ENCODE measurements around the gene POM121L2. TPM values are rescaled to one million over a fixed set of nuclear protein-coding genes. Genes with fewer than 3 reads are reported as not detected.

Gene POM121L2
- total RNA-seq, 4 donors from 2014 or later: not detected

DNA sequence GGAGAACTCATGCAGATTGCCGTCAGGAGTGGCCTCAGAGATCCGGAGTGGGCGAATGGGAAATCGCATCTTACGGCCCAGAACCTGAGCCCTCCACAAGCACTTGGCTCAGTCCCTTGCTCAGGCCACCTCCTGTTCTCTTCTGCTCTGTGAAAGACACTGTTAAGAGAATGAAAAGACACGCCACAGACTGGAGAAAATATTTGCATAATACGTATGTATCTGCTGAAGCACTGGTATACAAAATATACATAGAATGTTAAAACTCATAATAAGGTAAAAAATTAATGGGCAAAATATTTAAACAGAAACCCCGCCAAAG is 838 bp upstream of the POM121L2 start:
- ATAC-seq (ENCODE audit: low FRiP score): no peak
- TF ChIP-seq, protein P1, sequence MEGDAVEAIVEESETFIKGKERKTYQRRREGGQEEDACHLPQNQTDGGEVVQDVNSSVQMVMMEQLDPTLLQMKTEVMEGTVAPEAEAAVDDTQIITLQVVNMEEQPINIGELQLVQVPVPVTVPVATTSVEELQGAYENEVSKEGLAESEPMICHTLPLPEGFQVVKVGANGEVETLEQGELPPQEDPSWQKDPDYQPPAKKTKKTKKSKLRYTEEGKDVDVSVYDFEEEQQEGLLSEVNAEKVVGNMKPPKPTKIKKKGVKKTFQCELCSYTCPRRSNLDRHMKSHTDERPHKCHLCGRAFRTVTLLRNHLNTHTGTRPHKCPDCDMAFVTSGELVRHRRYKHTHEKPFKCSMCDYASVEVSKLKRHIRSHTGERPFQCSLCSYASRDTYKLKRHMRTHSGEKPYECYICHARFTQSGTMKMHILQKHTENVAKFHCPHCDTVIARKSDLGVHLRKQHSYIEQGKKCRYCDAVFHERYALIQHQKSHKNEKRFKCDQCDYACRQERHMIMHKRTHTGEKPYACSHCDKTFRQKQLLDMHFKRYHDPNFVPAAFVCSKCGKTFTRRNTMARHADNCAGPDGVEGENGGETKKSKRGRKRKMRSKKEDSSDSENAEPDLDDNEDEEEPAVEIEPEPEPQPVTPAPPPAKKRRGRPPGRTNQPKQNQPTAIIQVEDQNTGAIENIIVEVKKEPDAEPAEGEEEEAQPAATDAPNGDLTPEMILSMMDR (IDR thresholded peaks at IDR 0.05): no peak
- no peak for DNase-seq (ENCODE audit: low spot score)

DNA sequence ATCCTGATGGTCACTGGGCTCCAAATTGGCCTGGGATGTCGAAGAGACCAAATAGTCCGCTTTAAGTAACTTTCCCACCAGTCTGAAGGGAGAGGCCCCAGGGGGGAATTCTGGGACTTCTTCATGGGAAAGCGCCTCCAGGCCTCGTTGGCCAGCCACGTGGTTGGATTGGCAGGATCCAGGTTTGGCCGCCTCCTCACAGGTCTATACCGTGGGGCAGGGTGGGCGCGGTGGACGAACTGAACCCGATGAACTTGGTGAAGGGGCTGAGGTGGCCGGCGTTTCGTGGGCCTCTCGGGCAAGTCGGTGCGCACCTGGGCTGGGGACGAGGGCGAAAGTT is 297 bp downstream of the POM121L2 start:
- TF ChIP-seq, protein P1 (IDR thresholded peaks at IDR 0.05): no peak
- DNase-seq (ENCODE audit: low spot score): no peak
- no peak for ATAC-seq (ENCODE audit: low FRiP score)

DNA sequence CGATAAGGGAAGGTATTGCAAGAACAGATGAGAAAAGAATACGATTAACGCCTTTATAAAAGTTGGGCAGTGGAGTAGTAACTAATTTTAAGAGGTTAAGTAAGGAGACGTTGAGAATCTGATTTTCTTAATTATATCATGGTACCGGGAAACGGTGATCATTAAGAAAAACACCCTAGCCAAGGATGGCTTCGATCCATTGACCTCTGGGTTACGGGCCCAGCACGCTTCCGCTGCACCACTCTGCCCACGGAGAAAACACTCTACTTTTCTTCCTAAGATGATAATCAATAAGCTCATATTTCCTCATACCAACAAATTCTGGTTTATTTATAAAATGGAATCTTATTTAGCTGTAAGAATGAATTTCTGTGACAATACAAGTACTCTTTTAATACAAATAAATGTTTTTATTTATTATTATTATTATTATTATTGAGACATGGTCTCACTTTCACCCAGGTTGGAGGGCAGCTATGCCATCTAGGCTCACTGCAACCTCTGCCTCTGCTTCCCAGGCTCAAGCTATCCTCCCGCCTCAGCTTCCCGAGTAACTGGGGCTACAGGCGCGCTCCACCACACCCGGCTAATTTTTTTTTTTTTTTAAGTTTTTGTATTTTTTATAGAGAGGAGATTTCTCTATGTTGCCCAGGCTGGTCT is 8.3 kb downstream of the POM121L2 start:
- DNase-seq (ENCODE audit: low spot score) (no peak), ATAC-seq (ENCODE audit: low FRiP score) (no peak)
- TF ChIP-seq, protein P1 (IDR thresholded peaks at IDR 0.05): no peak

DNA sequence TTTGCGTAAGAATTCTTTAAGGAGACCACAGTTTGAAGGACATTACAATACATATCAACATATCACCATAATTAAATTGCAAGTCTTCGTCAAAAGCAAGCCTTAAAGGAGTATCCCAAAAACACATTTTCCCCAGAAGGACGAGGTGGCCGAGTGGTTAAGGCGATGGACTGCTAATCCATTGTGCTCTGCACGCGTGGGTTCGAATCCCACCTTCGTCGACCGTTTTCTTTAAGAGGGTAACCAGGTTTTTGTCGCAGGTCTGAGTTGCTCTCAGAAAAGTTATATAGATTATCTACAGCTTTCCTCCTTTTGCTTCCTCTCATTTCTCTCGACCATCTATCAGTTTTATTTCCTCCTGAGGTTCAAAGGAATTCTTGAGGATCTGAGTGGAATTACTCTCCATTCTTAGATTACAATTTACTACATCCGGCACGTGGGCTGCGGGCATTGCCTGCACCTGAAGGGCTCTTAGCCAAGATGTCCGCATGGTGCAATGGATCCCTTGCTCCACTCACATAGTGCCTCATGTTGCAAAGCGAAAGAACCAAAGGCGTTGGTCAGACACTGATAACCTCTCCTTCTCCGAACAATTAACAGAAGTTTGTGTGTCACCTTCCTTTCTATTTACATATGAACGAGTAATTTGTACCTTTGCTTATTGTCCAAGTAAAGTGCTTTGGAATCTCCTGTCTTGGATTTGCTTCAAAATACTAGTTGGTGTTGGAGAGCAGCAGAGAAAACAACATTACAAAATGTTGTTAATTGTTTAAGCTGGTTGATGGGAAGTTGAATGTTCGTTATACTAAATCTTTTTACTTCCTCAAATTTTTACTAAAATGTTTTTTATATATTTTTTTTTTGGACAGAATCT is 14.0 kb downstream of the POM121L2 start:
- DNase-seq (ENCODE audit: low spot score): no peak
- TF ChIP-seq, protein P1 (IDR thresholded peaks at IDR 0.05): no peak
- ATAC-seq (ENCODE audit: low FRiP score): no peak

DNA sequence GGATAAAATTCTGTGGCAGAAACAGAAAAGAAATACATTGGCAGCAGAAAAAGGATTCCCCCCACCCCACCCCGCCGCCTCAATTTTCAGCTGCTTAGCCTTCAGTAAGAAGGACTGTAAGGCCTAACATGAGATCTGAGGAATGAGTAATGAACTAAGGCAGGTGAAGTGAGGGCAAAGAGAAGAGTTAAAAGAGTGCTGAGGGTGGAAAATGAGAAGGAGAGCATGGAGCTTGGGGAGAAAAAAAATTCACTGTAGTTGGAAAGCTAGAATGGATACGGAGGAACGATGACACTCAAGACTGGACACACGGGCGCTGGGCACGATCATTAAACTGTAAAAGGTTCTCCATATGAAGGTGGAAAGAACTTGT is 14.6 kb downstream of the POM121L2 start:
- TF ChIP-seq, protein P1 (IDR thresholded peaks at IDR 0.05): no peak
- DNase-seq (ENCODE audit: low spot score) (no peak), ATAC-seq (ENCODE audit: low FRiP score) (no peak)

DNA sequence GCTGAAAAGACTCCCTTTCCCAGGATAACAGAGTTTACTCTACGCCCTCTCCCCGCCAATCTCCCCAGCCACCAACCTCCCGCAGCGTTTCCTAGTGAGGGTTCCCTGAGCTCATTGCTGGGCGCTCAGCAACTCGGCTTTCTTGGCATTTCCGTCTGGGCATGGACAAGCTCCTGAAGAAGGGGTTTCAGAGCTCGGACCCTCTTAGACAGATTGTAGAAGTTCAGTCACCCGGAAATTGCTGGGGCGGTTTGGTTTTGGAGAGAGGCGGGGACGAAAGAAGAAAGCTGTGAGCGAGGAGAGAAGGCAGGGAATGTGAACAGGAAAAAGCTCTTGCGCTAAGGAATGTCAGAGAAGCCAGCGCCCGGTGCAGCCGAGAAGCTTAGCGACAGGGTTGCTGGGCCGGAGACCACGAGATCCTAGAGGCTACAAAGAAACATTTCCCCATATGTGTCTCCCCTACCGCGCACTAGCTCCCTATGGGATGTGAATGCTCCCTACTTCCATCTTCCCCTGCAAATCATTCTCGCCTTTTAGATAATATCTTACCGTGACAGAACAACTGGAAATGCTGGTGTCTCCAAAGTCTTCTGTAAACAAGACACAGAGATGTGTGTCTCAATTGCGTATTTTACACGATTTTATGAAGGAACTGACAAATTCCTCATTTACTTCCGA is 15.8 kb downstream of the POM121L2 start:
- TF ChIP-seq, protein P1 (IDR thresholded peaks at IDR 0.05): no peak
- DNase-seq (ENCODE audit: low spot score): no peak

More for the DNA sequence above, 15.8 kb downstream of the POM121L2 start:
- ATAC-seq (ENCODE audit: low FRiP score): no peak

Measured in omental fat pad (tissue), 4 donors.